MCF 10A (cell line): Measurements from ENCODE around the gene COG7. TPM values are rescaled to one million over a fixed set of nuclear protein-coding genes. Genes with fewer than 3 reads are reported as not detected.
"Not testable (repeated sequence)": the region's sequence is repeated elsewhere in the genome, so short reads cannot be mapped to it uniquely, and the experiment has no call there.

ENCODE experiments used
- BruUV-seq: library from RNA; stranded (reverse); fragments of 400-500 nt; replicated peaks from 2 replicates; lab custom pipeline; 2021; lab: Mats Ljungman, UMichigan
- CTCF ChIA-PET: fragments of 300-600 bp; sonication (Branson Sonifier 250); formaldehyde crosslinking; extraction: SDS; loops from one replicate; lab custom pipeline; 2021; ENCODE audit warnings: antibody characterized with exemption, inconsistent platforms; lab: Yijun Ruan, JAX
- POLR2A ChIA-PET: fragments of 300-600, 350-650 bp; sonication (Branson Sonifier 250); formaldehyde crosslinking; extraction: SDS; loops from one replicate; lab custom pipeline; 2020; ENCODE audit warnings: antibody characterized with exemption, inconsistent platforms; lab: Yijun Ruan, JAX
- DNase-seq: peaks from one replicate; pipeline ENCODE4 v3.0.0-alpha.2; 2018; ENCODE audit not compliant: unreplicated experiment
- H3K27ac Mint-ChIP-seq: one replicate; pipeline ENCODE4 v1.8.0; 2022; ENCODE audit warnings: mild to moderate bottlenecking, low read depth, mixed read lengths; ENCODE audit not compliant: unreplicated experiment
- H3K27me3 Mint-ChIP-seq: one replicate; pipeline ENCODE4 v1.8.0; 2022; ENCODE audit warnings: mixed read lengths; ENCODE audit not compliant: insufficient read depth, unreplicated experiment
- H3K36me3 Mint-ChIP-seq: one replicate; pipeline ENCODE4 v1.8.0; 2022; ENCODE audit warnings: mild to moderate bottlenecking, moderate library complexity, mixed read lengths; ENCODE audit not compliant: insufficient read depth, unreplicated experiment
- H3K4me1 Mint-ChIP-seq: one replicate; pipeline ENCODE4 v1.8.0; 2022; ENCODE audit warnings: mixed read lengths; ENCODE audit not compliant: insufficient read depth, unreplicated experiment
- H3K4me3 Mint-ChIP-seq: one replicate; pipeline ENCODE4 v1.8.0; 2022; ENCODE audit warnings: mild to moderate bottlenecking, moderate library complexity, mixed read lengths; ENCODE audit not compliant: unreplicated experiment
- H3K9me3 Mint-ChIP-seq: one replicate; pipeline ENCODE4 v1.8.0; 2022; ENCODE audit warnings: mixed read lengths; ENCODE audit not compliant: unreplicated experiment
- CTCF ChIP-seq: fragments of 200-600 bp; IDR thresholded peaks from one replicate; pipeline ENCODE4 v1.8.0; 2022; ENCODE audit warnings: antibody characterized with exemption, mild to moderate bottlenecking; ENCODE audit not compliant: unreplicated experiment
- intact Hi-C: fragments of 100-400 bp; cut with micrococcal nuclease; formaldehyde crosslinking; loops from 2 replicates; pipeline ENCODE4 v1.14.1; 2022
- total RNA-seq: library from RNA; stranded (reverse); gene quantifications from 2 replicates; pipeline ENCODE4 v1.2.3, GENCODE V29; 2022

COG7 gene
- total RNA-seq, 1 experiment from 2014 or later, result 10.0 TPM

DNA sequence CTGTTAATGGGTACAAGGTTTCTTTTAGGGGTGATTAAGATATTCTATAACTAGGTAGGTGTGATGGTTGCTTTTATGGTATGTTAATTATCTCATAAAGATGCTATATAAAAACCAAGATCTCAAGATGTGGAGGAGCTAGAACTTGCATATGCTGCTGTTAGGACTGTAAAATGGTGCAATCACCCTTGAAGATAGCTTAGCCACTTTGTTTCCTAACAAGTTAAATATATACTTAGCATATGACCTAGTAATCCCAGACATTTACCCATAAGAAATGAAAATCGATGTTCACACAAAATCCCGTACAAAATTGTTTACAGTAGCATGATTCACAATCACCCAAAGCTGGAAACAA, 32.2 kb upstream of the COG7 start:
- no peaks in the 10 kb centered on the region for H3K27me3 Mint-ChIP-seq
- BruUV-seq, result no TSS peak
- ChIA-PET POLR2A (no interaction called here), CTCF (interaction anchor here (1.3 kb wide), 1 partner anchor 304 kb away, joined by 4 read pairs; no protein-coding TSS in a partner anchor)
- H3K4me3 Mint-ChIP-seq, result no peak overlapping the region
- H3K36me3 Mint-ChIP-seq, result peaks cover 85% of the 10 kb centered on the region
- no peak overlapping the region for H3K27ac Mint-ChIP-seq
- DNase-seq, result no peak
- H3K9me3 Mint-ChIP-seq, result no peaks in the 10 kb centered on the region
- intact Hi-C loops, result no loop called here
- no peaks in the 10 kb centered on the region for H3K4me1 Mint-ChIP-seq
- no peak for TF ChIP-seq CTCF

DNA sequence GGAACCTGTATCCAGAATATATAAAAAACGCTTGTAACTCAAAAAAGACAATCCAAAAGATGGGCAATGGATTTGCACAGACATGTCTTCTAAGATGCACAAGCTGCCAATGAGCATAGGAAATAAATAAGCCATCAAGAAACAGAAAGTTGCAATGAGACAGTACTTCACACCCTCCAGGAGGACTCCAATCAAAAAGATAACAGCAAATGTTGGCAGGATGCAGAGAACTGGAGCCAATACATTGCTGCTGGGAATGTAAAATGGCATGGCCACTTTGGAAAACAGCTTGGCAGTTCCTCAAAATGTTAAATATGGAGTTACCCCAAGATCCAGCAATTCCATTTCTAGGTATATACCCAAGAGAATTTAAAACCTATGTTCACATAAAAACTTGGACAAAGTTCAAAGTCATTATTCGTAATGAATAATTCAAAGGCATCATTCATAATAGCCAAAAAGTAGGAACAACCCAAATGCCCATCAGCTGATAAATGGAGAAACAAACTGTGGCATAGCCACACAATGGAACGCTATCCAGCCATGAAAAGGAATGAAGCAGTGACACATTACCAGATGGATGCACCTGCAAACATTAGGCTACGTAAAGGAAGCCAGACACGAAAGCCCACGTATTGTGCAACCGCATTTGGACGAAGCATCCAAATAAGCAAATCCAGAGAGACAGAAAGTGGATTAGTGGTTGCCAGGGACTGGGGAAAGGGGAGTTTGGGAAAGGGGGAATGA, 31.7 kb upstream of the COG7 start:
- ChIA-PET POLR2A (no interaction called here), CTCF (interaction anchor here (1.3 kb wide), 1 partner anchor 303 kb away, joined by 4 read pairs; no protein-coding TSS in a partner anchor)
- Mint-ChIP-seq H3K27me3 (no peaks in the 10 kb centered on the region), H3K4me3 (no peak overlapping the region), H3K9me3 (no peaks in the 10 kb centered on the region), H3K4me1 (no peaks in the 10 kb centered on the region), H3K27ac (no peak overlapping the region), H3K36me3 (peaks cover 85% of the 10 kb centered on the region)
- no TSS peak for BruUV-seq
- no peak for DNase-seq
- no peak for TF ChIP-seq CTCF
- intact Hi-C loops, result no loop called here

- POLR2A ChIA-PET, CTCF ChIA-PET, BruUV-seq, H3K9me3 Mint-ChIP-seq, DNase-seq, intact Hi-C loops, H3K27ac Mint-ChIP-seq, H3K27me3 Mint-ChIP-seq, H3K4me3 Mint-ChIP-seq, H3K4me1 Mint-ChIP-seq: not testable (repeated sequence)
- peaks cover 90% of the 10 kb centered on the region for H3K36me3 Mint-ChIP-seq
Measured at GRCh38 chr16:23483492-23483891, 30.5 kb upstream of the COG7 start.

DNA sequence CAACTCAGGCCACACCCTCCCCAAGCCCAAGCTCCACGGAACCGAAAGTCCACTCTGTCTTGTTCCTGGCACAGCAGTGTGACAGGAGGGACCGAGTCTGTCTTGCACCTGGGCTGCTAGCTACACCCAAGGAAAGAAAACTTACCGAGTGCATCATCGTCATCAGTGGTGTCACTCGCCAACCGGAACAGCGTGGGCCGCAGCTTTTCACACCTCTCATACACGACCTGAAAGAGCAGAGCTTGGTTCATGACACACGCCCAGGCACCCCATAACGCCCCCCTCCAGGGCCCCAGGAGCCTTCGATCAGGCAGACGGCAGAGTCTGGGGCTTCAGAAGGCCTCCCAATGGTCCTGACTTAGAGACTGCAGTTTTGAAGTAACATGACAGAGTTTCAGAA, 29.8 kb upstream of the COG7 start:
- no peak for DNase-seq
- Mint-ChIP-seq H3K9me3 (no peaks in the 10 kb centered on the region), H3K27ac (no peak overlapping the region), H3K4me1 (no peaks in the 10 kb centered on the region), H3K36me3 (peaks cover 90% of the 10 kb centered on the region), H3K27me3 (no peaks in the 10 kb centered on the region), H3K4me3 (no peak overlapping the region)
- BruUV-seq, result no TSS peak
- POLR2A ChIA-PET, result no interaction called here
- CTCF ChIA-PET, result no interaction called here
- intact Hi-C loops, result no loop called here
- TF ChIP-seq CTCF, result no peak
